SU-DHL-6 (cell line): ENCODE results near the gene ZDHHC11B.
"Not testable (repeated sequence)": the region's sequence is repeated elsewhere in the genome, so short reads cannot be mapped to it uniquely, and the experiment has no call there.

Experiments
- EZH2phosphoT487 ChIP-seq: fragments of 200-600 bp; sonication (generic), shearing (Covaris generic); conservative IDR thresholded peaks from 2 replicates; pipeline ENCODE4 v1.6.1; 2018; ENCODE audit warnings: mild to moderate bottlenecking, antibody characterized with exemption, low read length, moderate library complexity, mixed read lengths
- TF ChIP-seq, protein P1 (sequence below): fragments of 200-600 bp; sonication (generic); IDR thresholded peaks from one replicate; pipeline ENCODE4 v1.5.1; 2017; ENCODE audit warnings: antibody characterized with exemption, mild to moderate bottlenecking, low read length, moderate library complexity; ENCODE audit not compliant: insufficient read depth, poor library complexity, severe bottlenecking

- TF ChIP-seq, protein P1, sequence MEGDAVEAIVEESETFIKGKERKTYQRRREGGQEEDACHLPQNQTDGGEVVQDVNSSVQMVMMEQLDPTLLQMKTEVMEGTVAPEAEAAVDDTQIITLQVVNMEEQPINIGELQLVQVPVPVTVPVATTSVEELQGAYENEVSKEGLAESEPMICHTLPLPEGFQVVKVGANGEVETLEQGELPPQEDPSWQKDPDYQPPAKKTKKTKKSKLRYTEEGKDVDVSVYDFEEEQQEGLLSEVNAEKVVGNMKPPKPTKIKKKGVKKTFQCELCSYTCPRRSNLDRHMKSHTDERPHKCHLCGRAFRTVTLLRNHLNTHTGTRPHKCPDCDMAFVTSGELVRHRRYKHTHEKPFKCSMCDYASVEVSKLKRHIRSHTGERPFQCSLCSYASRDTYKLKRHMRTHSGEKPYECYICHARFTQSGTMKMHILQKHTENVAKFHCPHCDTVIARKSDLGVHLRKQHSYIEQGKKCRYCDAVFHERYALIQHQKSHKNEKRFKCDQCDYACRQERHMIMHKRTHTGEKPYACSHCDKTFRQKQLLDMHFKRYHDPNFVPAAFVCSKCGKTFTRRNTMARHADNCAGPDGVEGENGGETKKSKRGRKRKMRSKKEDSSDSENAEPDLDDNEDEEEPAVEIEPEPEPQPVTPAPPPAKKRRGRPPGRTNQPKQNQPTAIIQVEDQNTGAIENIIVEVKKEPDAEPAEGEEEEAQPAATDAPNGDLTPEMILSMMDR, result not testable (repeated sequence)
- TF ChIP-seq EZH2phosphoT487, result not testable (repeated sequence)
Observed at GRCh38 chr5:680836-681235, 103.7 kb downstream of the ZDHHC11B start.
